HG02798 (cell line): Measurements from ENCODE around the gene POGK.

Experiments
- ATAC-seq: cut with Tn5 transposase; IDR thresholded peaks from one replicate; pipeline ENCODE4 v1.9.1; 2021; ENCODE audit warnings: mild to moderate bottlenecking; ENCODE audit not compliant: unreplicated experiment, poor library complexity

The POGK gene

DNA sequence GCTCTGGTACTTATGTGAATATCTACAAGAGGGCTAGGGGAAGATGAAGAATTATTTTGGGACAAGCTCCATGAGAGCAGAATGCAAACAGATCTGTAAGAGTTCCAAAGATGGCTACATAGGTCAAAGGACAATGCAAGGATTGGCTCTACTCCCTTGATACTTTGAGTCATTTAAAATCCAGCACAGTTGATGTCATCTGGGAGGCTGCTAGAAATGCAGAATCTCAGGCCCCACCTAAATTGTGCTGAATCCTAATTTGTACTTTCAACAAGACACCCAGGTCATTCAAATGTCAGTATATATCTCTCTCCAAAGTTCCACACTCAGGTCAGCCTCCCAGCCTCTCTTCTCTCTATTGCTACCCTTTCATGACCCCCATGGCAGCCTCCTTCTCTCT lies 60.5 kb downstream of the POGK start:
- no peak for ATAC-seq

DNA sequence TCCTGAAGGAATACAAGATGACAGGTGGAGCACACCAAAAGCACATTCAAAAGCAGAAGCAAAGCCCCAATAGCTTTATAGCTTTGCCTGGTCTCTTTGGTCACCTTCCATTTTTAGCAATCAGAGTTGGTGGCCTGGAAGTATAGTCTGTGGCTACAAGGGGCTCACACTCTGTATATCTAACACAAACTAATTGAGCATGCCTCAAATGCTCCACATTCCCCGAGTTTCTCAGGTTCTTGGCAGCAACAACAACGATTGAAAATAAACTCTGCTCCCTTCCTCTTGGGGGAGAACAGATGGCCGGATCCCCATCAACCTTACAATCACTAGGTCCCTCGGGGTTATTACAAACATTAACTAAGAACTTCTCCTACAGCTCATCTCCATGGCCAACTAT lies 61.7 kb downstream of the POGK start:
- ATAC-seq = no peak

DNA sequence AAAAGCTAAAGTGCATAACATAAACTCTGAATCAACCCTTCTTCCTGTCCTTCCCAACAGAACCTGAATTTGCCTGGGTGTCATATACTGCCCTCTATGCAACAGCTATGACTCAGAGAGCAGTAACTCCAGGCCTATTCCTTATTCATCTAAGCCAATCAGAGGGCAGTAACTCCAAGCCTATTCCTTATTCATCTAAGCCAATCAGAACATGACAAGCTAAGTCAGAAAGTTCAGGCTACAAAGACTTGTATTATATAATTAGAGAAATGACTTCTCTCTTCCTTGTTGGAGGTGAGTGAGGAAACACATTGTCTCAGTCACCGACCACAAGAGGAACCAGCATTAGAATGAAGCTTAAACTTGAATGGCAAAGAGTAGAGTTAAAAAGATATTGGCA lies 63.0 kb downstream of the POGK start:
- ATAC-seq = no peak

DNA sequence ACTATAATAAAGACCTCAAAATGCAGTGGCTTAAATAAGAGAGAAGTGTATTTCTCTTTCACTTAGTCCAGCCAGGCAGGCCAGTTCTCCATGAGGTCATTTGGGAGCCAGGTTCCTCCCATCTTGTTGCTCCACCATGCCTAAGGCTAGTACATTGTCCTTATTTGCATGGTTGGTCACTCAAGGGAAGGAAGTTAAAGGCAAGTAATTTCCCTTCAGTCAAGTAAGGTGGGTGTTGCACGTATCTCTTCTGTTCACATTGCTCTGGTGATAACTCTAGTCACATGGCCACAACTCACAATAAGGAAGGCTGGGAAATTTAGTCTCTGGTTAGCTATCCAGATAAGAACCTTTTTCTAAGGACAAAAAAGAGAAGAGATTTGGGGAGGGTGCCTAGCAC lies 64.0 kb downstream of the POGK start:
- ATAC-seq = no peak

DNA sequence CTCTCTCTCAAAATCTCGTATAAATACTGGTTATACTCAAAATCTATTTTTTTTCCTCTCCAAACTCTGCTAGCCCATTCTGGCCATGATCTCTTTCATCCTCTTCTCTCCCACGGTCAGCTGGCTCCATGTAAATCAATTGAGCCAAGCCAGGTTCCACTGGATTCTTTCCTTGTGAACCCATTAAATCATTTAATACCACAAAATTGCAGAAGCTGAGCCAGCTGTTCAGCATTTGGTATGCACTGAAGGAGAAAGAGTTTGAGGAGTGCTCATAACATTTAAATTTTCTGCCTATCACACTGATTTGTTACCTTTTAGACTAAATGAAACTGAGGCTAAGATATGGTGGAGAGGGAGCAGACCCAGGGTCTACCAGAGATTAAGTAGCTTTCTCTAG lies 65.9 kb downstream of the POGK start:
- ATAC-seq = no peak

DNA sequence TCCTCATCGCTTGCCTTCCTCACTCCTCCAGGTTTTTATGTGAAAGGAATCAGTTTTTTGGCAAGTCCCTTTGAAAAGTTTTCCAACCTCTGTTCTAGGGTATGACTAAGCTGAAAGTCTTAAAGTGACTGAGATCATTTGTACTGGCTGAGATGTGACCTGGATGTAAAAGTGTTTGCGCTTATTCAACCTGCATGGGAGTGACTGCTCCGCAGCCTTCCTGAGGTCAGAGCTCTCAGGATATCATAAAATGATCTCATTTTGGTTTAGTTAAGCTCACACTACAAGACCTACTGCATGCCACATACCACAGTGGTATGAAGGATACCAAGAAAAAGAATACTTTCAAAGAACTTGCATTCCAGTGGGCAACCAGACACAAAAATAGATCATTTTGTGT lies 66.6 kb downstream of the POGK start:
- ATAC-seq = no peak
